Measurements from ENCODE around the gene CEP112.

Gene CEP112

DNA sequence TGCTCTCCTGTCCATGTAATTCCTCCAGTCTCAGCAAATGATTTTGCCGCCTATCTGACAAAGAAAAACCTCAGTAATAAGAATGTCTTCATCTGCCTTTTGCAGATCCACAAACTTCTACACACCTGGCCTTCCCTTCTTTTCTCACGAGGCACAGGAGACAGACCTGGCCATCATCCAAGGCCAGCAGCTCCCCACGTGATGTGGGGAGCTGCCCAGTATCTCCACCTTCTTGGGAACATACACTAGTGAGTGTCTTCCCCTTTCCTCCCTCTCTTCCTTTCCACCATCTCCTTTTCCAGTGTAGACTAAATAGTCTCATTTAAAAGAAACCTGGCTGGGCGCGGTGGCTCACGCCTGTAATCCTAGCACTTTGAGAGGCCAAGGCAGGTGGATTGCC, 274.4 kb downstream of the CEP112 start:
- FAIRE-seq: no peak
- DNase-seq (ENCODE audit: insufficient read length, low spot score): no peak
- TF ChIP-seq TAF1 (IDR thresholded peaks at IDR 0.05; ENCODE audit: low read depth, low read length) (no peak), SPI1 (IDR thresholded peaks at IDR 0.05; ENCODE audit: low read depth, low read length) (no peak), POLR2AphosphoS5 (IDR thresholded peaks at IDR 0.05; ENCODE audit: low read depth, low read length) (no peak), PAX5 (IDR thresholded peaks at IDR 0.05; ENCODE audit: insufficient read depth, low read length, severe bottlenecking) (no peak), POLR2A (IDR thresholded peaks at IDR 0.05; ENCODE audit: low read depth, low read length) (no peak), POU2F2 (IDR thresholded peaks at IDR 0.05; ENCODE audit: low read depth, low read length) (no peak)

DNA sequence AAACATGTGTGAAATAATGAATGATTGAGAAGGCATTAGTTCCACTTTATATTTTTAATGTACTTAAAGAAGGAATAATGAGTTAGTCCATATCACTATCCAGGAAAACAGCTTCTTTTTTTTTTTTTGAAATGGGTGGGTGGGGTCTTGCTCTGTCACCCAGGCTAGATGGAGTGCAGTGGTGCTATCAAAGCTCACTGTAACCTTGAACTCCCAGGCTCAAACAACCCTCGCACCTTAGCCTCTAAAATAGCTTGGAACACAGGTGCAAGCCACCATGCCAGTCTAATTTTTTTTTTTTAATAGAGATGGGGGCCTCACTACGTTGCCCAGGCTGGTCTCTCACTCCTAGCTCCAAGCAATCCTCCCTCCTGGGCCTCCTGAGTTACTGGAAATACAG, 275.5 kb downstream of the CEP112 start:
- no peak for TF ChIP-seq TAF1 (IDR thresholded peaks at IDR 0.05; ENCODE audit: low read depth, low read length)
- no peak for TF ChIP-seq SPI1 (IDR thresholded peaks at IDR 0.05; ENCODE audit: low read depth, low read length)
- no peak for TF ChIP-seq POLR2A (IDR thresholded peaks at IDR 0.05; ENCODE audit: low read depth, low read length)
- no peak for TF ChIP-seq POLR2AphosphoS5 (IDR thresholded peaks at IDR 0.05; ENCODE audit: low read depth, low read length)
- DNase-seq (ENCODE audit: insufficient read length, low spot score) (no peak), FAIRE-seq (no peak)

DNA sequence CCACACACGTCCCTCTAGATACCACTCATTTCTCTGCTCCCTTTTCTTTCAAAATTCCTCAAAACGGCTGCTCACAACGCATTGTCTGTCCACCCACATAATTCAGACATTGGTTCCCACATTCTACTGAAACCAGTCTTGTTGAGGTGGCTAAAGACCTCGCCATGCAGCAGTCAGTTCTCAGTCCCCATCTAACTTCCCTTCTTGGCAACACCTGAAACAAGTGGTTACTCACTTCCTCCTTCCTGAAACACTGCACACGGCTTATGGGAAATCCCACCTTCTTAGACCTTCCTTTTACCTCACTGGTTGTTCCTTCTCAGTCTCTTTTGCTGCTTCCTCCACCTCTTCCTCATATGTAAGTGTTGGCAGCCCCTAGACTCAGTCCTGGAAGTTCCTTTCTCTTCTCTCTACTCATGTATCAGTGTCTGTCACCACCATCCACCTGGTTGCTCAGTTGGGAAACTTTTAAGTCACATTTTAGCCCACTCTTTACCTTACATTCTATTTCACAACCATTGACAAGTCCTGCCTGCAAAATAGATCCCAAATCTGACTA, 277.1 kb downstream of the CEP112 start:
- peak; percentile 84 for FAIRE-seq
- TF ChIP-seq PAX5 (IDR thresholded peaks at IDR 0.05; ENCODE audit: insufficient read depth, low read length, severe bottlenecking) (peak; percentile 92), TAF1 (IDR thresholded peaks at IDR 0.05; ENCODE audit: low read depth, low read length) (no peak), SPI1 (IDR thresholded peaks at IDR 0.05; ENCODE audit: low read depth, low read length) (peak; percentile 99), POLR2A (IDR thresholded peaks at IDR 0.05; ENCODE audit: low read depth, low read length) (no peak), POU2F2 (IDR thresholded peaks at IDR 0.05; ENCODE audit: low read depth, low read length) (peak; percentile 70)
- DNase-seq (ENCODE audit: insufficient read length, low spot score): peak; percentile 10

DNA sequence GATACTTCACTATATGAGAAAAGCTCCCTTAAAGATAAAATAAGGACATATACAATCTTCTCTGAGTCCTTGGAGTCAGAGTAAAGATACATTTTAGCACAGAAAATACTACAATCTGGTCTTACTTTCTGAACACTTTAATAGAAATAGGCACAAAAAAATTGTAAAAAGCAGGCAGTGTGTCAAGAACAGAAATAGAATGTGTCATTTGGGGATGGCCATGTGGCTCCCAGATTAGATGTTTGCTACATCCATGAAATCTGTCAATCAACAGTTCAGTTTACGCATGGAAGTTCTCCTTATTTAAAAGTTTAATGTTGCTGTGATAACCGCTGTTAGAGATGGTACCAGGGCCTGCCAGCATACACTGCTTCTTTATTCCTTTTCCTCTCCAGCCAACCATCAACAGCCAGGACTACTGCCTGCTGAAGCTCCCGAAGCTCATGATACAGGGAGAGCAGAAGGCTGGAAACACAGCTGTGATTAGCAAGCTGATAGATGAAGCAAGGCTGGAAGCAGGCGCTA, 278.5 kb downstream of the CEP112 start:
- TF ChIP-seq POLR2AphosphoS5 (IDR thresholded peaks at IDR 0.05; ENCODE audit: low read depth, low read length) (no peak), POU2F2 (IDR thresholded peaks at IDR 0.05; ENCODE audit: low read depth, low read length) (no peak), TAF1 (IDR thresholded peaks at IDR 0.05; ENCODE audit: low read depth, low read length) (no peak), PAX5 (IDR thresholded peaks at IDR 0.05; ENCODE audit: insufficient read depth, low read length, severe bottlenecking) (no peak), SPI1 (IDR thresholded peaks at IDR 0.05; ENCODE audit: low read depth, low read length) (no peak), POLR2A (IDR thresholded peaks at IDR 0.05; ENCODE audit: low read depth, low read length) (no peak)
- FAIRE-seq (no peak), DNase-seq (ENCODE audit: insufficient read length, low spot score) (no peak)

DNA sequence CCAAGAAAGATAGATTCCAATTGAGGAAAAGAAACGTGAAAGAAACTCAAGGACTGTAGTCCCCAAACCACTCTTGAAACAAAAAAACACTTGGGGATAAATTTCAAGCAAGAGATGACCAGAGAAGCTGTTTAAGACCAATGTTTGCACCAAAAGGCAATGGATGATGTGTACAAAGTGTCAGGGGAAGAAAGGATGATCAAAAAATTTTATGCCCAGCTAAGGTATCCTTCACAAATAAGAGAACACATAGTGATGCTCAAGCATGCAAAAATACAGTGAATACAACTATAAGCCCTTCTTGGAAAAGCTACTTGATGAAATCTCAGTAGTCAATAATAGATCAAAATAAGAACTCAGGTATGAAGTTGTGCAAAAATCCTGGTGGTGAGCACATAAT, 281.1 kb downstream of the CEP112 start:
- DNase-seq (ENCODE audit: insufficient read length, low spot score): no peak
- no peak for TF ChIP-seq TAF1 (IDR thresholded peaks at IDR 0.05; ENCODE audit: low read depth, low read length)
- TF ChIP-seq PAX5 (IDR thresholded peaks at IDR 0.05; ENCODE audit: insufficient read depth, low read length, severe bottlenecking): no peak
- no peak for TF ChIP-seq POLR2A (IDR thresholded peaks at IDR 0.05; ENCODE audit: low read depth, low read length)
- TF ChIP-seq POU2F2 (IDR thresholded peaks at IDR 0.05; ENCODE audit: low read depth, low read length): no peak
- TF ChIP-seq POLR2AphosphoS5 (IDR thresholded peaks at IDR 0.05; ENCODE audit: low read depth, low read length): no peak
- TF ChIP-seq SPI1 (IDR thresholded peaks at IDR 0.05; ENCODE audit: low read depth, low read length): no peak
- FAIRE-seq: no peak

DNA sequence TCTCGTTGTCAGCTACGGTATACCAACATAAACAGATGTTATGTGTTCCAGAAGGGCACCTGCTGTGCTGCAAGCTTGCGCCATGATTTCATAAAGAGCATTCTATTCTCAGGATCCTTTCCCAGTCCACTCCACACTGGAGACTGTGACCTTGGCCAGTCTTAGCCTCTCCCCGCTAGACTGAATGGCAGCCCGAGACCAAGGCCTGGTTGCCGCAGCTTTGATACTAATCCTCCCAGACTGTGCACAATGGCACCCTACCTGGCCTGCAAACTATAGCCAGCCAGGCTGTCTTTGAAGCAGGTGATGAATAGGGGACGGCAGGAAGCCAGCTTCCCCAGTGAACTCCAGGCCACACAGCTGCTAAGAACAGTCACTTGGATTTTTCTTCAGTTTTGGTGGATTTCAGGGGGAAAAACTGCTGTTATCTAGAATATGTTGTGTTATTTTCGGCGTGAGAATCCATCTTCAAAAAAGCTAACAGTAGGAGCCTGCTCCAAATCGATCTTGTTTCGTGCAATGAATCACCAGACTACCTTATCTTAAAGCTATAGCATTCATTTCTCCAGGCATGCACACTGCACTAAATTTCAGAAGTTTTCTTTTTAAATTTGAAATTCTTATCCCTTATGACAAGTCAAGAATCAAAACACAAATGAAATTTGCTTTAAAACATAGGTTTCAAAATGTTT, 289.0 kb downstream of the CEP112 start:
- DNase-seq (ENCODE audit: insufficient read length, low spot score) (no peak), FAIRE-seq (no peak)
- TF ChIP-seq SPI1 (IDR thresholded peaks at IDR 0.05; ENCODE audit: low read depth, low read length): no peak
- no peak for TF ChIP-seq POU2F2 (IDR thresholded peaks at IDR 0.05; ENCODE audit: low read depth, low read length)
- TF ChIP-seq TAF1 (IDR thresholded peaks at IDR 0.05; ENCODE audit: low read depth, low read length): no peak
- no peak for TF ChIP-seq POLR2AphosphoS5 (IDR thresholded peaks at IDR 0.05; ENCODE audit: low read depth, low read length)

DNA sequence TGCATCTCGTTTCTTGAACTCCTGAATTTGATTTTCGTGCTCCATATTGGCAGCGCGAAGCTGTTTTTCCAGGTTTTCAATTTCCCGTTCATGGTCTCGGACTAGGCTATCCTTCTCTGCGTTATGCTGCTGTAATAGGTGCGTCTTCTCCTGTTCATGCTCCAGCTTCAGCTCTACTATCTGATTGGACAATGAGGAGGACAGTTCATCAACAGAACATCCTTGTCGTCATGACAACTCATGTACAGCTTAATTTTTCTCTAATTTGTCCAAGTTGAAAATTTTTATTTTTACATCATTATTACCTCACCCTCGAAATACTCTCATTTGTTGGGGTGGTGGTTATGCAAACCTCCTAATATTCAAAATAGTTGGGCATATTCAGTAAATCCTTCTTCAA, 289.8 kb downstream of the CEP112 start:
- TF ChIP-seq TAF1 (IDR thresholded peaks at IDR 0.05; ENCODE audit: low read depth, low read length) (no peak), POLR2A (IDR thresholded peaks at IDR 0.05; ENCODE audit: low read depth, low read length) (no peak), PAX5 (IDR thresholded peaks at IDR 0.05; ENCODE audit: insufficient read depth, low read length, severe bottlenecking) (no peak), POU2F2 (IDR thresholded peaks at IDR 0.05; ENCODE audit: low read depth, low read length) (no peak), SPI1 (IDR thresholded peaks at IDR 0.05; ENCODE audit: low read depth, low read length) (no peak), POLR2AphosphoS5 (IDR thresholded peaks at IDR 0.05; ENCODE audit: low read depth, low read length) (no peak)
- no peak for DNase-seq (ENCODE audit: insufficient read length, low spot score)
- no peak for FAIRE-seq

DNA sequence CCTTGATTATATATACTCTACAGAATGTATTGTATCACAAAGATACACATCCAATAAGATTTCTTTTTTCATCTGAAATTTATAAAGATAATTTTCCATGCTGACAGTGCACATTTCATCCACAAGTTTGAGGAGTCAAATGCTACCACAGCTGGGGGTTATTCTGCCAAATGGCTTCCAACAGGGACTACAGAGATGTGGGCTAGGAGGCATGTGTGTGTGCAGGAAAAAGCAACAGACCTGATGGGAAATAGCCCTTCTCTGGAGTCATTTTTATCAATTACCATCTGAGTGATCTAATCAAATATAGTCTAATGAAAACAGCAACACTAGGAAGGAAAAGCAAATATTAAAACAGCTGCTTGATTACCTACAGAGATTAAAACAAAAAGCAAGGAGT, 290.5 kb downstream of the CEP112 start:
- no peak for DNase-seq (ENCODE audit: insufficient read length, low spot score)
- TF ChIP-seq SPI1 (IDR thresholded peaks at IDR 0.05; ENCODE audit: low read depth, low read length) (no peak), PAX5 (IDR thresholded peaks at IDR 0.05; ENCODE audit: insufficient read depth, low read length, severe bottlenecking) (no peak), POU2F2 (IDR thresholded peaks at IDR 0.05; ENCODE audit: low read depth, low read length) (no peak), TAF1 (IDR thresholded peaks at IDR 0.05; ENCODE audit: low read depth, low read length) (no peak), POLR2AphosphoS5 (IDR thresholded peaks at IDR 0.05; ENCODE audit: low read depth, low read length) (no peak), POLR2A (IDR thresholded peaks at IDR 0.05; ENCODE audit: low read depth, low read length) (no peak)
- FAIRE-seq: no peak

DNA sequence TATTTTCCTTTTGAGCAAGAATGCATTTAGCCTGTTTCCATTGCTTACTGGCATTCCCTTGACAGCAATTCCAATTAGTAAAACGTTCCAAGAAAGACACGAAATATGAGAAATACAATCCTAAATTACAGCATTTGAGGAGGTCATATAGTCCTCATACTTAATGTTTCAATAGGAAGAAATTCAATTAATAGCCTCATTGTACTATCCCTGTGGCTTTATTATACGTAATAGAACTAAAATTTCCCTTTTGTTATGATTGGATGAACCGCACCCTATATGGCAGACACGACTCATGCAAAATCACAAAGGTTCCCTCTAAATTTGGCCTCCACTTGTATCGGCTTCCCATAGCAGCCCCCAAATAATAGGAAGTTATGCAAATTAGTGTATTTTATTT, 291.7 kb downstream of the CEP112 start:
- DNase-seq (ENCODE audit: insufficient read length, low spot score) (no peak), FAIRE-seq (no peak)
- TF ChIP-seq SPI1 (IDR thresholded peaks at IDR 0.05; ENCODE audit: low read depth, low read length) (no peak), TAF1 (IDR thresholded peaks at IDR 0.05; ENCODE audit: low read depth, low read length) (no peak), POU2F2 (IDR thresholded peaks at IDR 0.05; ENCODE audit: low read depth, low read length) (no peak), POLR2AphosphoS5 (IDR thresholded peaks at IDR 0.05; ENCODE audit: low read depth, low read length) (no peak), POLR2A (IDR thresholded peaks at IDR 0.05; ENCODE audit: low read depth, low read length) (no peak), PAX5 (IDR thresholded peaks at IDR 0.05; ENCODE audit: insufficient read depth, low read length, severe bottlenecking) (no peak)

All from GM12891 (cell line).